HFFc6 (cell line): Measurements from ENCODE around the gene PCNA. TPM values are rescaled to one million over a fixed set of nuclear protein-coding genes. Genes with fewer than 3 reads are reported as not detected.

Experiments used
- DNase-seq: peaks from one replicate; pipeline ENCODE4 v3.0.0-alpha.2; 2018
- H3K27ac Mint-ChIP-seq: 2 replicates; pipeline ENCODE4 v1.8.0; 2020; ENCODE audit warnings: mild to moderate bottlenecking, mixed read lengths
- H3K27me3 Mint-ChIP-seq: 2 replicates; pipeline ENCODE4 v1.8.0; 2021; ENCODE audit warnings: mild to moderate bottlenecking, moderate library complexity, mixed read lengths; ENCODE audit not compliant: insufficient read depth
- H3K36me3 Mint-ChIP-seq: 2 replicates; pipeline ENCODE4 v1.8.0; 2021; ENCODE audit warnings: low read depth, mixed read lengths
- H3K4me1 Mint-ChIP-seq: 2 replicates; pipeline ENCODE4 v1.8.0; 2020; ENCODE audit warnings: low read depth, mixed read lengths
- H3K4me3 Mint-ChIP-seq: 2 replicates; pipeline ENCODE4 v1.8.0; 2020; ENCODE audit warnings: mild to moderate bottlenecking, moderate library complexity, mixed read lengths
- H3K9me3 Mint-ChIP-seq: 2 replicates; pipeline ENCODE4 v1.8.0; 2020; ENCODE audit warnings: mild to moderate bottlenecking, mixed read lengths
- CTCF ChIP-seq: fragments of 200-600 bp; sonication (generic); IDR thresholded peaks from 2 replicates; pipeline ENCODE4 v1.5.0; 2021; ENCODE audit warnings: antibody characterized with exemption, mild to moderate bottlenecking
- total RNA-seq, 6 experiments: library from RNA; stranded (reverse); fragmentation: NEBNext Ultra II Directional; extraction: Animal tissue kit (Norgen Biotek cat#: 25700); gene quantifications; 2 replicates in 1 of 6; 3 replicates in 5 of 6; pipeline ENCODE4 v1.2.3, GENCODE V29; 2021

The PCNA gene
- total RNA-seq, 6 experiments from 2014 or later: 104 to 172 (median 152) TPM

DNA sequence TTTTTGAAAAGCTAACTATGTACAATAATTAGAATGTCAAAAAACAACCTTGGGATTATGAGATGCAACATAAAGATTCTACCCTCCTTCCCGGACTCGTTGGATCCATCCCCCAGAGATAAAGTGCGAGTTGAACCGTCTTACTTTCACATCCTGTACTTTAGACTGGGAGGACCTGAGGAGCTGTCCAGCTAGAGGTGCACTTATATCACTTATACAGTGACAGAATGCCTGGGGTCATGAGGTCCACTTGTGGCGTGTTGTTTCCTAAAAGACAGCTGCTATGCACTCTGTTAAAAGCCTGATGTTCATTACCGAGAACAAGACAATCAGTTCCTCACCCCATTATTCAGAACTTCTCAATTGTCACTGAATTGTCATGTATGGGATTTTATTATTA, 9.1 kb upstream of the PCNA start:
- Mint-ChIP-seq H3K27ac (no peak overlapping the region), H3K9me3 (no peaks in the 10 kb centered on the region), H3K36me3 (no peaks in the 10 kb centered on the region), H3K4me1 (peaks cover 35% of the 10 kb centered on the region), H3K4me3 (peak overlapping the region; percentile 93; the same call in 1 of the 2 replicates), H3K27me3 (peaks cover 1% of the 10 kb centered on the region; the same call in 1 of the 2 replicates)
- TF ChIP-seq CTCF: no peak
- no peak for DNase-seq

GRCh38 chr20:5127859-5128424, 8.2 kb upstream of the PCNA start:
- Mint-ChIP-seq H3K27me3 (peaks cover 1% of the 10 kb centered on the region; the same call in 1 of the 2 replicates), H3K36me3 (no peaks in the 10 kb centered on the region), H3K4me1 (peaks cover 37% of the 10 kb centered on the region), H3K9me3 (no peaks in the 10 kb centered on the region), H3K27ac (peak overlapping the region; percentile 76), H3K4me3 (peak overlapping the region; percentile 93)
- no peak for TF ChIP-seq CTCF
- no peak for DNase-seq

DNA sequence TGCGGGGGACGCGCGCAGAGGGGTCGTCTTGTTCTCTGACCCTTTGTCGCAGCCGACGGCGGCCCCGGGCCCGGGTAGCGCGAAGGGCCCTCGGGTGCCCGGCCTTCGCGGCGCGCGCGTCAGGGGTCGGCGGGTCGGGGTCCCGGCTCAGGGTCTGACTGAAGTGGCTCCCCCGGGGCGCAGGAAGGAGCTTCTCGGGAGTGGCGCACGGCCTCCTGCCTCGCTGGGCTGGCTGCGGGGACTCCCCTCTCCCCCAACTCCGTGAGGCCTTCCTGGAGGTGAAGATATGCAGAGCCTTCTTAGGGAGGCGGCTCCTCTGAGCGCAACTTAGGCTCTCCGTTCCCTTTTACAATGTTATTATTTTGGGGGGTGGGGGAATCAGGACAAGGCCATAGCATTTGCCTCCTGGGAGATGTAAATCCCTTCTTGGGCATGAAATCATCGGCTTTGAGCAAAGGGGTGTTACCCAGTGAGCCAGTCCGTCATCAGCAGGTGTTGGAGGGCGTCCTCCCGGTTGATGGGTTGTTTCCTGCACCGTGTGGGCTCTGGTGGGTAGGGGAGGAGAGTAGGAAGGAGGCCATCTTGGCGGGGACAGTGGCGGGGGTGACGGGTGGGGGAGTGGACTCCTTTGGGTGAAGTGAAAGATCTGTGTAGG, 7.6 kb upstream of the PCNA start:
- peak; percentile 31 for DNase-seq
- no peak for TF ChIP-seq CTCF
- Mint-ChIP-seq H3K36me3 (no peaks in the 10 kb centered on the region), H3K27me3 (peaks cover 1% of the 10 kb centered on the region; the same call in 1 of the 2 replicates), H3K9me3 (no peaks in the 10 kb centered on the region), H3K4me3 (peak overlapping the region; percentile 93), H3K27ac (peak overlapping the region; percentile 76), H3K4me1 (peaks cover 43% of the 10 kb centered on the region)

- peaks cover 43% of the 10 kb centered on the region for H3K4me1 Mint-ChIP-seq
These were observed 6.9 kb upstream of the PCNA start, which contains the start of gene CDS2 for GRCh38 chr20:5126512-5127203. TSS of gene CDS2 (plus strand) at chr20:5127008. CDS start at chr20:5127093, 85 bp downstream.

More at GRCh38 chr20:5126512-5127203, 6.9 kb upstream of the PCNA start, which contains the start of gene CDS2:
- peak; percentile 99 for DNase-seq
- H3K27ac Mint-ChIP-seq: peak within 1 kb of the TSS; percentile 87
- peak within 1 kb of the TSS; percentile 93 for H3K4me3 Mint-ChIP-seq
- H3K36me3 Mint-ChIP-seq: no peaks in the 10 kb centered on the region
- H3K9me3 Mint-ChIP-seq: no peaks in the 10 kb centered on the region
- H3K27me3 Mint-ChIP-seq: peaks cover 2% of the 10 kb centered on the region; the same call in 1 of the 2 replicates
- peak; percentile 78 for TF ChIP-seq CTCF
